OCI-LY1 (cell line): Measurements from ENCODE around the gene SRSF5.
"Not testable (repeated sequence)": the region's sequence is repeated elsewhere in the genome, so short reads cannot be mapped to it uniquely, and the experiment has no call there.

ENCODE experiments used
- EZH2 ChIP-seq: fragments of 200-600 bp; sonication (generic), shearing (Covaris generic); IDR thresholded peaks from 2 replicates; pipeline ENCODE4 v1.8.0; 2017; ENCODE audit warnings: borderline replicate concordance, mixed run types, mild to moderate bottlenecking, antibody characterized with exemption, low read length, moderate library complexity, mixed read lengths
- TF ChIP-seq, protein P1 (sequence below): fragments of 200-600 bp; sonication (generic), shearing (Covaris generic); IDR thresholded peaks from 2 replicates; pipeline ENCODE4 v1.5.1; 2017; ENCODE audit warnings: mild to moderate bottlenecking, antibody characterized with exemption, low read length, moderate library complexity, mixed read lengths

DNA sequence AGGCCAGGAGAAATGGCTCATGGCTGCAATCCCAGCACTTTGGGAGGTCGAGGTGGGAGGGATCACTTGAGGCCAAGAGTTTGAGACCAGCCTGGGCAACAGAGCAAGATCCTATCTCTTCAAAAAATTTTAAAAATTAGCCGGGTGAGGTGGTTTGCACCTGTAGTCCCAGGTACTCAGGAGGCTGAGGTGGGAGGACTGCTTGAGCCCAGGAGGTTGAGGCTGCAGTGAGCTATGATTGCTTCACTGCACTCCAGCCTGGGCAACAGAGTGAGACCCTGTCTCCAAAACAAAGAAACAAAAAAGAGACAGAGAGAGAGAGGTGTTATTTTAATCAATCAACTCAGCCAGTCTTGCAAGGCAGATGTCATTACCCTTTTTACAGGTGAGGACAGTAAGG is 48.3 kb upstream of the SRSF5 start:
- not testable (repeated sequence) for TF ChIP-seq EZH2
- TF ChIP-seq, protein P1, sequence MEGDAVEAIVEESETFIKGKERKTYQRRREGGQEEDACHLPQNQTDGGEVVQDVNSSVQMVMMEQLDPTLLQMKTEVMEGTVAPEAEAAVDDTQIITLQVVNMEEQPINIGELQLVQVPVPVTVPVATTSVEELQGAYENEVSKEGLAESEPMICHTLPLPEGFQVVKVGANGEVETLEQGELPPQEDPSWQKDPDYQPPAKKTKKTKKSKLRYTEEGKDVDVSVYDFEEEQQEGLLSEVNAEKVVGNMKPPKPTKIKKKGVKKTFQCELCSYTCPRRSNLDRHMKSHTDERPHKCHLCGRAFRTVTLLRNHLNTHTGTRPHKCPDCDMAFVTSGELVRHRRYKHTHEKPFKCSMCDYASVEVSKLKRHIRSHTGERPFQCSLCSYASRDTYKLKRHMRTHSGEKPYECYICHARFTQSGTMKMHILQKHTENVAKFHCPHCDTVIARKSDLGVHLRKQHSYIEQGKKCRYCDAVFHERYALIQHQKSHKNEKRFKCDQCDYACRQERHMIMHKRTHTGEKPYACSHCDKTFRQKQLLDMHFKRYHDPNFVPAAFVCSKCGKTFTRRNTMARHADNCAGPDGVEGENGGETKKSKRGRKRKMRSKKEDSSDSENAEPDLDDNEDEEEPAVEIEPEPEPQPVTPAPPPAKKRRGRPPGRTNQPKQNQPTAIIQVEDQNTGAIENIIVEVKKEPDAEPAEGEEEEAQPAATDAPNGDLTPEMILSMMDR: not testable (repeated sequence)
